Nephron progenitor cell (in vitro differentiated cells): ENCODE data around the gene TSFM.
A peak's percentile ranks its signal among the peaks of the same experiment; 100 is the strongest.

Source experiments
- DNase-seq: peaks from one replicate; pipeline ENCODE4 v3.0.0; 2021
- H3K27ac Mint-ChIP-seq: 2 replicates; pipeline ENCODE4 v1.8.0; 2021; ENCODE audit warnings: mild to moderate bottlenecking, moderate library complexity, mixed read lengths
- H3K27me3 Mint-ChIP-seq: 2 replicates; pipeline ENCODE4 v1.8.0; 2021; ENCODE audit warnings: mild to moderate bottlenecking, low read depth, mixed read lengths; ENCODE audit not compliant: poor library complexity
- H3K36me3 Mint-ChIP-seq: 2 replicates; pipeline ENCODE4 v1.8.0; 2021; ENCODE audit warnings: low read depth, mixed read lengths
- H3K4me1 Mint-ChIP-seq: 2 replicates; pipeline ENCODE4 v1.8.0; 2021; ENCODE audit warnings: mixed read lengths
- H3K4me3 Mint-ChIP-seq: 2 replicates; pipeline ENCODE4 v1.8.0; 2021; ENCODE audit warnings: mild to moderate bottlenecking, moderate library complexity, mixed read lengths
- H3K9me3 Mint-ChIP-seq: 2 replicates; pipeline ENCODE4 v1.8.0; 2021; ENCODE audit warnings: mild to moderate bottlenecking, moderate library complexity, mixed read lengths
- CTCF ChIP-seq: fragments of 200-600 bp; sonication (generic); IDR thresholded peaks from 2 replicates; pipeline ENCODE4 v1.5.0; 2021; ENCODE audit warnings: antibody characterized with exemption

Gene TSFM

DNA sequence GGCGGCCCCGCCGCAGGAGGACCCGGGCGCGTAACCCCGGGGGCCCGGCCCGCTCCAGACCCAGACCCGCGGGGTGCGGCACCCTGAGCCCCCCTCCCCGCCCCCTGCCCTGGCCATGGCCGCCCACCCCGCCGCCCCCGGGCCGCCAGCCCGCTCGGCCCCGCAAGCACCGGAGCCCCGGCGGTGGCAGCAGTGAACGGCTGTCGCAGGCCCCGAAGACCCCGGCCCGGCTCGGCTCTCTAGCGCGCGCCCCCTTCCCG lies 27.5 kb upstream of the TSFM start:
- no peak for TF ChIP-seq CTCF
- no peak overlapping the region for H3K27ac Mint-ChIP-seq
- H3K27me3 Mint-ChIP-seq: peaks cover 72% of the 10 kb centered on the region
- peaks cover 52% of the 10 kb centered on the region for H3K4me1 Mint-ChIP-seq
- H3K36me3 Mint-ChIP-seq: peaks cover 24% of the 10 kb centered on the region
- H3K4me3 Mint-ChIP-seq: no peak overlapping the region
- no peaks in the 10 kb centered on the region for H3K9me3 Mint-ChIP-seq
- DNase-seq: no peak

DNA sequence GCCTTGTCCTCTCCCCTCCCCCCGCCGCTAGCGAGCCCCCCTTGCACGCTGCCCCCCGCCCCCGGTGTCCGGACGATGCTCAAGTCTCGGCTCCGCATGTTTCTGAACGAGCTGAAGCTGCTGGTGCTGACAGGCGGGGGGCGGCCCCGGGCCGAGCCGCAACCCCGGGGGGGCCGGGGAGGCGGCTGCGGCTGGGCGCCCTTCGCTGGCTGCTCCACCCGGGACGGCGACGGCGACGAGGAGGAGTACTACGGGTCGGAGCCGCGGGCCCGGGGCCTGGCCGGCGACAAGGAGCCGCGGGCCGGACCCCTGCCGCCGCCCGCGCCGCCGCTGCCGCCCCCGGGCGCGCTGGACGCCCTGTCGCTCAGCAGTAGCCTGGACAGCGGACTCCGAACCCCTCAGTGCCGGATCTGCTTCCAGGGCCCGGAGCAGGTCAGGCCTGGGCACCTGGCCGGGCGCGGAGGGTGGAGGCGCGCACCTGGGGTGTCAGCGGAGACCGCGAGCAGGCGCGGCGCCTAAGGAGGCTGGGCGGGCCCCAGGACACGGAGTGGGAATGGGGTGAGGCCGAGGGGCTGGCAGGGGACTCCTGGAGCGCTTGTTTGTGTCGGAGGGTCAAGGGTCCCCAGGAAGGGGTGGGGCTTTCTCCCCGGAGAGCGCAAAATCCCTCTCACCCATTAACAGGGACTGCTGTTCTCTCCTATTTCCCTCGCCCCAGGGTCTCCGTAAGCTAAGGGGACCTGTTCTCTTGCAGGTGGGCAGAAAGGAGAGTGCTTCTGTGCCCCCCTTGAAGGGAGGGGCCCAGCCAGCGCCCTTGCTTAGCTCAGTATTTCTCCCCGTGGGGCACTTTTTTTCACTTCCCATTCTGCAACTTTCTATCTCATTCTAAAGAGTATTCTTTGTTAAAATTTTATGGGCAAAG lies 26.9 kb upstream of the TSFM start:
- TF ChIP-seq CTCF: no peak
- H3K27me3 Mint-ChIP-seq: peaks cover 78% of the 10 kb centered on the region
- peaks cover 46% of the 10 kb centered on the region for H3K4me1 Mint-ChIP-seq
- H3K4me3 Mint-ChIP-seq: peak overlapping the region; percentile 76
- peaks cover 18% of the 10 kb centered on the region for H3K36me3 Mint-ChIP-seq
- no peaks in the 10 kb centered on the region for H3K9me3 Mint-ChIP-seq
- peak; percentile 49 for DNase-seq
- no peak overlapping the region for H3K27ac Mint-ChIP-seq

GRCh38 chr12:57756406-57757341 lies 25.9 kb upstream of the TSFM start:
- Mint-ChIP-seq H3K27me3 (peaks cover 85% of the 10 kb centered on the region), H3K4me3 (peak overlapping the region; percentile 76), H3K36me3 (peaks cover 8% of the 10 kb centered on the region), H3K4me1 (peaks cover 37% of the 10 kb centered on the region), H3K27ac (no peak overlapping the region), H3K9me3 (no peaks in the 10 kb centered on the region)
- peak; percentile 71 for DNase-seq
- TF ChIP-seq CTCF: peak; percentile 74

- no peaks in the 10 kb centered on the region for H3K9me3 Mint-ChIP-seq
- peaks cover 30% of the 10 kb centered on the region for H3K4me1 Mint-ChIP-seq
- no peak for DNase-seq
- peaks cover 89% of the 10 kb centered on the region for H3K27me3 Mint-ChIP-seq
- no peak for TF ChIP-seq CTCF
- peaks cover 5% of the 10 kb centered on the region for H3K36me3 Mint-ChIP-seq
- H3K4me3 Mint-ChIP-seq: no peak overlapping the region
- no peak overlapping the region for H3K27ac Mint-ChIP-seq
Observed at GRCh38 chr12:57757771-57758170, 24.8 kb upstream of the TSFM start.

DNA sequence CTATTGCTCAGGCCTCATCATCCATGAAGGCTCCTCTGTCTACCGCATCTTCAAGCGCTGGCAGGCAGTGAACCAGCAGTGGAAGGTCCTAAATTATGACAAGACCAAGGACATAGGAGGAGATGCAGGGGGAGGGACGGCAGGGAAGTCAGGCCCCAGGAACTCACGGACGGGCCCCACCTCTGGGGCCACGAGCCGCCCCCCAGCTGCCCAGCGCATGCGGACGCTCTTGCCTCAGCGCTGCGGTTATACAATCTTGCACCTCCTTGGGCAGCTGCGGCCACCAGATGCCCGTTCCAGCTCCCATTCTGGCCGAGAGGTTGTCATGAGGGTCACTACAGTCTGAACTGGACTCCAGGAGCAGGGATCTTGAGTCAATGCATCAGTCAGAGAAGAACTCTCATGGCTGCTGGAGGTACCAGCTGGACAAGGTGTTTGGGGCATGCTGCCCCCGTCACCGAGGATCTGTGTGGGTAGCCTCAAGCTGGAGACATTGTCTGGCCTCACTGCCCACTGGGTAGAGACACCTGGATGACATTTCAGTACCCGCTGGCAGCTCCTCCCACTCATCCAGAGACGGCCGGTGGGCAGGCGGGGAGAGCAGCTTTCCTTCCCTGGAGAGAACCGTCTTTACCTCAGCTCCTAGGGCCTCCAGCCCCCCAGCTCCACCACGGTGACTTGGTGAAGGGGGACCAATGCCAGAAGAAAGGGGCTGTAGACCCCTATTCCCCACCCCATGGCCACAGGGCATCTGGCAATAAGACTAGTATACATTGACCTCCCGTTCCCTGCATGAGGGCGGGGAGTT lies 23.8 kb upstream of the TSFM start:
- no peak overlapping the region for H3K4me3 Mint-ChIP-seq
- TF ChIP-seq CTCF: no peak
- peaks cover 20% of the 10 kb centered on the region for H3K4me1 Mint-ChIP-seq
- no peak for DNase-seq
- H3K9me3 Mint-ChIP-seq: peaks cover 3% of the 10 kb centered on the region
- peaks cover 5% of the 10 kb centered on the region for H3K36me3 Mint-ChIP-seq
- peaks cover 89% of the 10 kb centered on the region for H3K27me3 Mint-ChIP-seq
- H3K27ac Mint-ChIP-seq: no peak overlapping the region
